ENCODE data around the gene TRPM2.

GRCh38 chr21:44471996-44472395 lies 118.6 kb downstream of the TRPM2 start:
- no peak for TF ChIP-seq POLR2A (IDR thresholded peaks at IDR 0.05)
- TF ChIP-seq CTCF (IDR thresholded peaks at IDR 0.05) = no peak
